Fibroblast of villous mesenchyme (primary cell): Measurements from ENCODE around the gene LAD1. TPM values are rescaled to one million over a fixed set of nuclear protein-coding genes. Genes with fewer than 3 reads are reported as not detected.

Experiments used
- DNase-seq: peaks from one replicate; pipeline ENCODE4 v3.0.0-alpha.2; 2010; ENCODE audit warnings: low read depth
- H3K4me3 ChIP-seq: 2 replicates; pipeline ENCODE4 v1.5.1; 2011; ENCODE audit warnings: low read depth, mild to moderate bottlenecking, low read length
- CTCF ChIP-seq: IDR thresholded peaks from 2 replicates; pipeline ENCODE4 v1.5.1; 2012; ENCODE audit warnings: low read depth, mild to moderate bottlenecking, low read length; ENCODE audit not compliant: insufficient read depth
- total RNA-seq: library from RNA; depleted of rRNA; stranded (reverse); fragments of >200 nt; gene quantifications from 2 replicates; pipeline ENCODE4 v1.2.3, GENCODE V29; 2012

LAD1 gene
- total RNA-seq, 1 donor = not detected

- no peak for TF ChIP-seq CTCF
These were observed 66.3 kb downstream of the LAD1 start for GRCh38 chr1:201332616-201333335.

GRCh38 chr1:201332021-201332420, 67.1 kb downstream of the LAD1 start:
- no peak for TF ChIP-seq CTCF
- DNase-seq = no peak
- H3K4me3 ChIP-seq = no peak overlapping the region

More at GRCh38 chr1:201332616-201333335, 66.3 kb downstream of the LAD1 start:
- DNase-seq = no peak
- no peak overlapping the region for H3K4me3 ChIP-seq

GRCh38 chr1:201331166-201331565, 68.0 kb downstream of the LAD1 start:
- H3K4me3 ChIP-seq = no peak overlapping the region
- no peak for TF ChIP-seq CTCF
- no peak for DNase-seq

Other genes starting within 250 kb of the LAD1 start
- gene TMEM9, start 244.8 kb downstream of the LAD1 start, total RNA-seq = 41.2 and 52.2 TPM in 2 replicates
- gene IGFN1, start 208.5 kb downstream of the LAD1 start, total RNA-seq = under 0.01 TPM in 2 replicates
- gene PKP1, start 115.8 kb downstream of the LAD1 start, total RNA-seq = under 0.01 TPM in 1 of 2 replicates, not detected in the other
- gene TNNT2, start 21.6 kb downstream of the LAD1 start, total RNA-seq = 0.64 and 3.5 TPM in 2 replicates
- under 0.01 TPM in 1 of 2 replicates, not detected in the other for gene TNNI1, start 22.4 kb upstream of the LAD1 start, total RNA-seq
- gene PHLDA3, start 69.9 kb upstream of the LAD1 start, total RNA-seq = 65.1 and 70.0 TPM in 2 replicates
- gene CSRP1, start 107.8 kb upstream of the LAD1 start, total RNA-seq = 931 and 941 TPM in 2 replicates
- gene NAV1, start 139.8 kb upstream of the LAD1 start, total RNA-seq = 37.6 and 48.6 TPM in 2 replicates